Suprapubic skin (tissue), 4 donors: Measurements from ENCODE around the gene ZNF280B.

Experiments
- CTCF ChIP-seq, 2 donors: fragments of 200-600 bp in 1 of 2; fragments of 450-650 bp in 1 of 2; sonication (generic) in 1 of 2; IDR thresholded peaks; one replicate each; pipeline ENCODE4 v1.5.1; 2016 to 2019; ENCODE audit warnings: antibody characterized with exemption in 2 of 2, mild to moderate bottlenecking in 1 of 2, moderate library complexity in 1 of 2
- EP300 ChIP-seq: sonication (generic); formaldehyde crosslinking; IDR thresholded peaks from one replicate; pipeline ENCODE4 v1.6.1; 2017; ENCODE audit warnings: antibody characterized with exemption
- POLR2A ChIP-seq, 2 donors: fragments of 450-650 bp; IDR thresholded peaks; one replicate each; pipeline ENCODE4 v1.6.1; 2017; ENCODE audit warnings: antibody characterized with exemption in 2 of 2, mild to moderate bottlenecking in 2 of 2, moderate library complexity in 2 of 2
- POLR2AphosphoS5 ChIP-seq, 3 donors: sonication (generic); formaldehyde crosslinking; IDR thresholded peaks; one replicate each; pipeline ENCODE4 v1.6.1; 2017; ENCODE audit warnings: antibody characterized with exemption in 3 of 3

- no peak for TF ChIP-seq POLR2AphosphoS5 (IDR thresholded peaks at IDR 0.05)
- no peak for TF ChIP-seq POLR2A (IDR thresholded peaks at IDR 0.05)
- no peak for TF ChIP-seq CTCF (IDR thresholded peaks at IDR 0.05)
- no peak for TF ChIP-seq EP300
Observed at GRCh38 chr22:22452211-22452610, 56.3 kb downstream of the ZNF280B start.
